H1 (cell line): Measurements from ENCODE around the gene CD4. TPM values are rescaled to one million over a fixed set of nuclear protein-coding genes. Genes with fewer than 3 reads are reported as not detected.

Experiments used
- HDAC2 ChIP-seq, 2 experiments: fragments of 300-600 bp in 1 of 2; sonication (generic) in 1 of 2; IDR thresholded peaks; 2 replicates each; pipeline ENCODE4 v1.6.1; 2011 to 2012; ENCODE audit warnings: low read depth in 2 of 2, low read length in 2 of 2, mild to moderate bottlenecking in 2 of 2, moderate library complexity in 2 of 2, borderline replicate concordance in 1 of 2, inconsistent platforms in 1 of 2
- HDAC6 ChIP-seq: IDR thresholded peaks from one replicate; pipeline ENCODE4 v1.7.1; 2012; ENCODE audit warnings: low read depth, mild to moderate bottlenecking, inconsistent platforms, low read length, moderate library complexity
- JUN ChIP-seq: IDR thresholded peaks from 2 replicates; pipeline ENCODE4 v1.6.1; 2011; ENCODE audit warnings: low read depth, mild to moderate bottlenecking, improper control_type of control experiment, low read length
- KDM1A ChIP-seq: fragments of 200-600, 300-600 bp; sonication (generic); IDR thresholded peaks from 2 replicates; pipeline ENCODE4 v1.7.1; 2016; ENCODE audit warnings: mild to moderate bottlenecking, low read length, borderline replicate concordance
- NRF1 ChIP-seq: IDR thresholded peaks from 2 replicates; pipeline ENCODE4 v1.6.1; 2011; ENCODE audit warnings: mild to moderate bottlenecking, low read depth, low read length, improper control_type of control experiment
- TAF7 ChIP-seq: optimal IDR thresholded peaks from 2 replicates; pipeline ENCODE3; 2011; ENCODE audit warnings: low read depth, mild to moderate bottlenecking, inconsistent platforms, low read length, moderate library complexity, borderline replicate concordance
- polyA plus RNA-seq, 7 experiments: library from polyadenylated mRNA; depleted of rRNA in 3 of 7; stranded (reverse) in 5 of 7; unstranded in 2 of 7; fragments of >200 nt in 5 of 7; fragments of 200-250 nt in 2 of 7; gene quantifications; 1 replicate in 5 of 7; 2 replicates in 1 of 7; 4 replicates in 1 of 7; pipeline versions ENCODE4 v1.2.1 to v1.2.3, GENCODE V29; 2011 to 2013; ENCODE audit warnings: missing spikeins in 2 of 7, mixed read lengths in 2 of 7
- total RNA-seq: library from RNA; stranded (reverse); fragmentation: NEBNext Ultra II Directional; extraction: Animal tissue kit (Norgen Biotek cat#: 25700); gene quantifications from 2 replicates; pipeline ENCODE4 v1.2.1, GENCODE V29; 2021

The CD4 gene
- total and polyA plus RNA-seq, 2 of the 8 experiments (the other 6 are each of a cell fraction or from before 2014, with no cell fraction given), result 3.4 to 5.1 TPM

GRCh38 chr12:6769666-6770065, 19.7 kb upstream of the CD4 start (continued):
- TF ChIP-seq HDAC6 (no peak), JUN (no peak), NRF1 (no peak), KDM1A (no peak), TAF7 (no peak), HDAC2 (IDR thresholded peaks at IDR 0.05; ENCODE audit: borderline replicate concordance in 1 of 2, low read depth in 2 of 2, low read length in 2 of 2) (no peak)
